Erythroblast (primary cell): ENCODE data around the gene SLC38A3.

Experiments used
- DNase-seq, 2 experiments: peaks; one replicate each; lab custom pipeline; 2025; lab: John Stamatoyannopoulos, UW
- GATA1 ChIP-seq: IDR thresholded peaks from 2 replicates; pipeline ENCODE4 v1.6.1; 2011; ENCODE audit warnings: low read depth, mild to moderate bottlenecking, control low read depth, low read length, moderate library complexity
- POLR2A ChIP-seq: IDR thresholded peaks from 2 replicates; pipeline ENCODE4 v1.6.1; 2011; ENCODE audit warnings: mild to moderate bottlenecking, low read length

SLC38A3 gene

DNA sequence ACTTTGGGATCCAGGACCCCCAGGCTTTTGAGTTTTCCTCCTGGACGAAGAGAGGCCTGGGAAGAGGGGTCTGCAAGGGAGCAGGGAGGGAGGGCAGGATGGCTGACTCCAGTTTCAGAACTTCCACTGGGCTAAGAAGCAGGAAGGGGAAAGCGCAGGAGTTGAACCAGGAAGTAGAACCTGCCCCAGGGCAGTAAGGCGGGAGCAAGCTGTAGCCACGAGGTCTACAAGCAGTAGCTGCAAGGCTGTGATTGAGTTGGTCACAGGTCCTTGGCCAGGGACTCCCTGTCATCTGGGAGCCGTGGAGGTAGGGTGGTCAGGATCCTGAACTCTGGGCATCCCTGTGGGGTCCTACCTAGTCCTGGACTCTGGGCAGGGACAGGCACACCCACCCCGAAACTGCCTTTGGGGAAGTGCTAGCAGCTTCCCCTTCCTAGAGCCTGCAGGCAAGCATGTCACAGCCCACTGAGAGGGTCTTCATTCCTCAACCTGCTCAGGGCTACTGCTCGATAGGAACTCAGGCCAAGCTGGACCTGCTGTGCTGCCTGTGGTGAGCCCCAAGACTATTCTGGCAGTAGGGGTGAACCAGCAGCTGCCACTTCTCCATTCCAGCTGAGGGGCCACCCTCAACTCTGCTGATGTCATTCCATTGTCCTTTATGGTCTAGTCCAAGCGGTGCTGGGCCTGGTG lies 25.2 kb downstream of the SLC38A3 start:
- DNase-seq: no peak

DNA sequence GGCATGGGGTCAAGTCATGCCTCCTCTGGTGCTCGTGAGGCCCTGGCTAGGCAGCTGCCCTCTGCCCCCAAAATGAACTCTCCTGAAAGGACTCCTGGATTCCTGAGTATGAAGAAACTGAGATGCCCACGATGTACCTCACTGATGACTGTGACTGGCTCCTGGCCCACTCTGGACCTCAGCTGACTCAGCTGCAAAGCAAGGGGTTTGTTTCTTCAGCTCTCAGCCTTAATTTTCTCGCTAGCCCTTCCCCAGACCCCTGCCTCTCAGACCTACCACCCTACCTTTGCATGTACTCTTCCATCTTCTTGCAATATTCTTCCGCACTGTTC lies 25.7 kb downstream of the SLC38A3 start:
- no peak for TF ChIP-seq GATA1
- no peak for TF ChIP-seq POLR2A

More for the DNA sequence above, 25.2 kb downstream of the SLC38A3 start:
- TF ChIP-seq POLR2A (no peak), GATA1 (no peak)

DNA sequence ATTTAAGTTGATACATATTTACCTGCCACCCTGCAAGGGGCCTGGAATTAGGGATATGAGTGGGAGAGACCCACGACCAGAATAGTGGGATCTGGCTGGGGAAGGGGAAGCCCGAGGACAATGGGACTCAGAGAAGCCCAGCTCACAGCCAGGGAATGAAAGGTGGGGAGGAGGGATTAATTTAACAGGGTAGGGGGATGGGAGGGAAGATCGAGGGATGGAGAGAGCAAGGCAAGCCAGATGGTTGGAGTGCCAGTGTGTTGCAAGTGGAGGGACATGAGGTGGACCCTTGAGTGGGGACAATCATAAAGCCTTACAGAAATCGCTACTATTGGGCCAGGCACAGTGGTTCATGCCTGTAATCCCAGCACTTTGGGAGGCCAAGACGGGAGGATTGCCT lies 26.5 kb downstream of the SLC38A3 start:
- no peak for DNase-seq
- TF ChIP-seq POLR2A: no peak

More for the DNA sequence above, 25.7 kb downstream of the SLC38A3 start:
- DNase-seq: no peak

DNA sequence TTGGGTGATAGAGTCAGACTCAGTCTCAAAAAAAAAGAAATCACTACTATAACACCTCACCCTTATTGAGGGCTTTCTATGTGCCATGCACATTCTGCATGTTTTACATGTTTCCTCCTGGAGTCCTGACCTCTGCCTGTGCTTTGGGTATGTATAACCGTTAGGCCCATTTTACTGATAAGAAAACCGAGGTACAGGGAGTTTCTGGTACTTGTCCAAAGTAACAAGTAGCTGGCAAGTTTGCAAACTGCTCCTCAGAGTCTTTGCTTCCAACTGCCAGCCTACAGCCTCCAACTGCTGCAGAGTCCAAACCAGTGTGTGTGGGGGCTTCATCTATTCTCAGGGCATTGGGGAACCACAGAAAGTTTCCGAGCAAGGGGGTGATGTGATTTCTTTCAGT lies 27.2 kb downstream of the SLC38A3 start:
- TF ChIP-seq POLR2A (no peak), GATA1 (no peak)
- DNase-seq: no peak

DNA sequence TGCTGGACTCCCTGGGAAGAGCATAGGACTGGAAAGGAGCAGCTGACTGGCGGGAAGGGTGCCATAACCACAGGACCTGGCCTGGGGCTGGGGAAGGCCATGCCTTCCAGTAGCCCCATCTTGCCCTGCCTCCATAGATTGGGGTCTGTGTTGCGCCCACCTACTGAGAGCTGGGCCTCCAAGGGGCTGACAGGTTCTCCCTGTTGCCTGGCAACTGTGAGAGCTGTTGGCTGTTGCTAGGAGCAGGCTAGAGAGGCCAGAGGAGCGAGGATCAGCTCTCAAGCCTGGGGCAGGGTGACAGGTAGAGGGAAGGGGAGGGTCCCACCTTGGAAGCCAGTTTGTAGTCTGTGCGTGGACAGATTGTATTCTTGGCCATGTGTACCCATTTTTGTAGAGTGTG lies 28.1 kb downstream of the SLC38A3 start:
- TF ChIP-seq GATA1: no peak
- no peak for TF ChIP-seq POLR2A
- DNase-seq: no peak

DNA sequence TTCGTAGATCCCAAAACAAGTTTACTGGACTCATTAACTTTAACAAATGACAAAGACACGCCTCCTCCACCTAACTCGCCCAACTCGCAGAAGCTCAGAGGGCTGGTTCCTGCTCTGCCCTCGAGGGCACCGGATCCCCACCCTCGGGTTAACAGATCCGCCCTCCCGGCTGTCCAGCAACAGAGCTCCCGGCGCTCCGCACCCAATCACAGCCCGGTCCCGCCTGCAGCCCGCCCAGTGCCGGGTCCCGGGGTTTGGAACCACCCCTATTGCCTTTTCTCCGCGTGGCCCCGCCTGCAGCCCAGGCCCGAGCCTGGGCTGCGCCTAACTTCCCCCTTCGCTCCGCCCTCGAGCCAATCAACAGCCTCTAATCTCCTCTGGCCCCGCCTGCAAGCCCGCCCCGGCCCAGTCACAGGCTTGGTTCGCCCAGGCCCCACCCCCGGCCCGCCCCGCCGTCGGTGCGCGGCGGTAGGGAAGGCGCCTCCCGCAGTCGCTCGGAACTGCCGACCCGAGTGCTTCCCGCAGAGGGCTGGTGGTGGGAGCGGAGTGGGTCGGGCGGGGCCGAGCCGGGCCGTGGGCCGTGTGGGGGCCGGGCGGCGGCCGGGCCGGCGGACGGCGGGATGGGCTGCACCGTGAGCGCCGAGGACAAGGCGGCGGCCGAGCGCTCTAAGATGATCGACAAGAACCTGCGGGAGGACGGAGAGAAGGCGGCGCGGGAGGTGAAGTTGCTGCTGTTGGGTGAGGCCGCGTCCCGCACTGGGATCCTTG lies 30.8 kb downstream of the SLC38A3 start, which contains the start of gene GNAI2:
TSS of gene GNAI2 (plus strand) at position 489 of the 768 bp plus-strand sequence. CDS start at position 621, 132 bp downstream.
- peak; percentile 78 for TF ChIP-seq POLR2A
- no peak for TF ChIP-seq GATA1
- DNase-seq: peak; percentile 97 to 99

DNA sequence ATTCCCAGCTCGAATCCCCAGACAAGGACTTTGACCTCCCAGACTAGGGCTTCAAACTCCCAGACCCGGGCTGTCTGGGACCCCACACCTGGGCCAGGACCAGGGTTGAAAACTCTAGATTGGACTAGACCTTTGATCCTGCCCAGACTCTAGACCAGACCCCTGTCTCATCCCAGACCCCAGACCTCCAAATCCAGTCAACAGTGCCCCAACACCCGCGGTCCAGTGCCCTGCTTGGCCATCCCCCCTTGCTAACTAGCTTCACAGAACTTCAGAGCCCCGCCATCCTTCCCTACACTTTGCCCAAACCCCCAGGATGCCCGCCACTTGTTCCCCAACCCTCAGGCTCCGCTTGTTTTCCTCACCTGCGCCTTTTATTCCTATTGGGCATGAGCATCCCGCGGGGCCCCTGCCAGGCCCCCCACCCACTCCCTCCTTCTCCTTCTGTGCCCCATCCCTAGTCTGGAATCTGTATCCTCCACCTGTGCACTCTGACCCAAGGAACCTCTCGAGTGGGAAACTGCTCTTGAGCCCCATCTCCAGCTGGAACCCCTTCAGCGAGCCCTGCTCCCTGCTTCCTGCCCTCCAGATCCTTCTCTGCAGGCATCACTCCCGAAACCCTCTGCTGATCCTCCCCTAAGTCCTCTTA lies 31.5 kb downstream of the SLC38A3 start:
- TF ChIP-seq POLR2A (no peak), GATA1 (no peak)
- DNase-seq: no peak

DNA sequence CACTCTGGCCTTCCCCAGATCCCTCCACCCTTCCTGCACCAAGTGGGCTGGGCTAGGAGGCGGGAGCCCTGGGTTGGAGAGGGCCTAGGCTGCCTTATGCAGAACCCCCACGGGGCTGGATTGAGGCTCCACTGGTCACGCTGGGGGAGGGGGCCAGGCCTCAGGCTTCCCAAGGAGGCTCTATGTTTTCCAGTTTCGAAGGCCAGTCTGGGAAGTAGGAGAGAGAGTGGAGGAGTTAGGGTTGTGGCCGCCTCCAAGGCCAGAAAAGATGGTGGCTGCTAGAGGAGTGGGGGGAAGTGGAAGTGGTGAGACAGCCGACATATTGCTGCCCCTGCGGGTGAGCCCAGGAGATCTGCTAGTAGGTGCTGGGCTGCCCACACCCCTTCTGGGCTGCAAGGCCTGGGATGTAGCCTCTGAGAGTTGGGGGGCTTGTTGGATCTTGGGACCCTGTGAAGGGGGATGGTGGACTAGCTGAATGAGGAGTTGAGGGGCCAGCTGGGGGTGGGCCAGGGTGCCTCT lies 32.1 kb downstream of the SLC38A3 start:
- peak in 1 of 2 experiments; percentile 39 for DNase-seq

DNA sequence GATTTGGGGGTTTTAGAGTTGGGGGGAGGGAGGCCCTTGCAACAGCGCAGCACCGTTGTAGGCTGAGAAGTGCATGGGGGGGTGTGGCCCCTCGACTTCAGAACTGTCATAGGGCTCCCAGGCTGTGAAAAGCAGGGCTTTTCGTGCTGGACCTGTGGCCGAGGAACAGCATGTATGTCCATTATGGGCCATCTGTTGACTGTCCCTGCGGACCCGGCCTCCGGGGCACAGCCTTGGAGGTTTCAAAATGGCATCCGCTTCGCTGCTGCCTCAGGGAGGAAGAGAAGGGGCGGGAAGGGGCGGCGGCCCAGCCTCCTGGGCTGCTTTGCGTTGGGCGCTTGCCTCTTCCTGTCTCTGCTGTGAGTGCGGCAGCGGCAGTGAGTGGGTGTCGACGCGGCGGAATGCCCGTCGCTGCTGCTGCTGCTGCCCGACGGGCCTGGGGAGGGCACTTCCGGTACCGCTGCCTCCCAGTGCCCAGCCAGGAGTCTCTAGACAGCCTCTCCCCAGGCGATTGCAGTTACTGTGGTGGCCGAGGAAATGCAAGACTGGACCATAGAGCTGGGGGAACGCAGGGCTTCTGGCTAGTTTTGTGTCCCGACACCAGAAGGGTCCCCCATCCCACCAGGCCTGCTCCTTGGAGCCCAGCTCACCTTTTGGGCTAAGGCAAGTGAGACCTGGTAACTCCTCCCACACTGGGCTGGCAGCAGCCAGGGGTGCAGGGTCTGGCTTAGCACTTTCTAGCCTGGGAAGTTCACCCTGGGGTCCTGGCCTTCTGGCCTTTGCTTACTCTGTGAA lies 32.9 kb downstream of the SLC38A3 start:
- peak; percentile 78 to 81 for DNase-seq
- TF ChIP-seq GATA1 (no peak), POLR2A (peak; percentile 61)

More for the DNA sequence above, 32.1 kb downstream of the SLC38A3 start:
- TF ChIP-seq GATA1 (no peak), POLR2A (no peak)

DNA sequence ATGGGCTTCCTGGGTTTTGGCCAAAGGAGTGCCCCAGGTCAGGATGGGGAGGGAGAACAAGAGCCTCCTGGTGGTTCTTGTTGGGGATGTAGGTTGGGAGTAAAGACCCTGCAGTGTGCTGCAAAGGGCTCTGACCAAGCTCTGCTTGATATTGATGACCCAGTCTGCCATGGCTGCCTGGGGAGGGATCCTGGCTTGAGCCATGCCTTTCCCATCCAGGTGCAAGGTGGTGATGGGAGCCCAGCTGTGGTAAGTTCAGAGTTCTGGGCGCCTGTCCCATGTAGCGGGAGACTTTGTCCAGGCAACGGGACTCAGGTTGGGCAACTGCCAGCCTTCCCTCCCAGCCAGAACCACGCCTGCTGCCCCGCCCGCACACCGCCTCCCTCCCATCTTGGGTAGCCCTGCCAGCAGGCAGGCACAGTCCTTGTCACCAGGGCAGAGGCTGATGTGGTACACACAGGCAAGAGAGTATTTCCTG lies 33.5 kb downstream of the SLC38A3 start:
- TF ChIP-seq GATA1: no peak
- TF ChIP-seq POLR2A: no peak
- peak; percentile 56 to 72 for DNase-seq

DNA sequence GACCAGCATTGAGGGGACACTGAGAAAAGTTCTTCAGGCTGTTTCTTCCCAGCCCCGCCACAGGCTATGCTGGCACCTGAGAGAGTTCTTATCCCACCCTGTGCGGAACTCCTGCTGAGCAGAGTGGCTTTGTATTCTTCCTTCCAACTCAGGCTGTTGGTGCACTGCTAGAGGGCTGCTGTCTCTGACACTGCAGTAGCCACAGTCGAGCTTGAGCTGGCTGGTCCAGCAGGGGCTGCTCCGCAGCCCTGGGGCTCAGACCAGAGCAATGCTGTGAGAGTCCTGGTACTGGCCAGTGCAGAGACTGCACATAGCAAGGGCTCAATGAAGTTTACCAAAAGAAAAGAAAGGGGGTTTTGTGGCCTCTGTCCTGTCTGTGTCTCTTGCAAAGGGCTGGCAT lies 34.6 kb downstream of the SLC38A3 start:
- TF ChIP-seq GATA1 (no peak), POLR2A (no peak)
- DNase-seq: no peak

DNA sequence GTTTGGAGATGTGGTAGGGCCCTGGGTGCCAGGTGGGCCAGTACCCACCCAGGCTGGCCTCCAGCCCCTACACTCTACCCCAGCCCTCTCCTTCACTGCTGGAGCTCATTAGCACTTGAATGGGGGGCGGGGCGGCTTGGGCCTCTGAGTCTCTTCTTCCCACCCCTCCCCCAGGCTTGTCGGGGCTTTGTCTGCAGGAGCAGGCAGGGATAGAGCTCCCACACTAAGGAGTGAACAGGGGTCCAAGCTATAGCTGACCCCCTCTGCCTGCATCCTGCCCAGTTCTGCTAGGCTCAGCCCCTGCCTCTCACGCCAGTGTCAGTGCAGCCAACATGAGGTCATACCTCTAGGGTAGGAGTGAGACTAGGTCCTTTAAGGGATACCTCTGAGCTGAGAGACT lies 36.1 kb downstream of the SLC38A3 start:
- DNase-seq: no peak

More for the DNA sequence above, 36.1 kb downstream of the SLC38A3 start:
- TF ChIP-seq GATA1 (no peak), POLR2A (no peak)
